Left forelimb (tissue), 1 donor: ENCODE data around the gene TULP4.
"Not testable (repeated sequence)": the region's sequence is repeated elsewhere in the genome, so short reads cannot be mapped to it uniquely, and the experiment has no call there.

ENCODE experiments used
- DNase-seq: peaks from one replicate; pipeline ENCODE4 v3.0.0-alpha.2; 2018; ENCODE audit warnings: low spot score

The TULP4 gene

GRCh38 chr6:158531970-158532369 lies 219.7 kb downstream of the TULP4 start:
- no peak for DNase-seq

GRCh38 chr6:158536084-158536890 lies 224.0 kb downstream of the TULP4 start:
- peak; percentile 83 for DNase-seq

- DNase-seq = peak; percentile 72
Observed at GRCh38 chr6:158536891-158537798, 224.9 kb downstream of the TULP4 start.

GRCh38 chr6:158538741-158539140 lies 226.5 kb downstream of the TULP4 start:
- no peak for DNase-seq

GRCh38 chr6:158539413-158539812 lies 227.1 kb downstream of the TULP4 start:
- no peak for DNase-seq

- DNase-seq = no peak
Observed at GRCh38 chr6:158539881-158540280, 227.6 kb downstream of the TULP4 start.

- no peak for DNase-seq
Observed at GRCh38 chr6:158543606-158544185, 231.4 kb downstream of the TULP4 start.

- DNase-seq = no peak
Observed at GRCh38 chr6:158544428-158544827, 232.2 kb downstream of the TULP4 start.

GRCh38 chr6:158545043-158545966 lies 233.0 kb downstream of the TULP4 start:
- no peak for DNase-seq

GRCh38 chr6:158548418-158549161 lies 236.3 kb downstream of the TULP4 start:
- DNase-seq = no peak

- DNase-seq = no peak
Observed at GRCh38 chr6:158552055-158552795, 240.0 kb downstream of the TULP4 start.

GRCh38 chr6:158552796-158553138 lies 240.5 kb downstream of the TULP4 start:
- DNase-seq = no peak

- no peak for DNase-seq
Observed at GRCh38 chr6:158554611-158555361, 242.5 kb downstream of the TULP4 start.

- DNase-seq = no peak
Observed at GRCh38 chr6:158556113-158556512, 243.8 kb downstream of the TULP4 start.

GRCh38 chr6:158557110-158557509 lies 244.8 kb downstream of the TULP4 start:
- DNase-seq = not testable (repeated sequence)

GRCh38 chr6:158557927-158558326 lies 245.7 kb downstream of the TULP4 start:
- no peak for DNase-seq

- DNase-seq = no peak
Observed at GRCh38 chr6:158558415-158559306, 246.4 kb downstream of the TULP4 start.

GRCh38 chr6:158559338-158559894 lies 247.2 kb downstream of the TULP4 start:
- no peak for DNase-seq
